Measurements from ENCODE around the gene PP2D1.
"Not testable (repeated sequence)": the region's sequence is repeated elsewhere in the genome, so short reads cannot be mapped to it uniquely, and the experiment has no call there.

The PP2D1 gene

DNA sequence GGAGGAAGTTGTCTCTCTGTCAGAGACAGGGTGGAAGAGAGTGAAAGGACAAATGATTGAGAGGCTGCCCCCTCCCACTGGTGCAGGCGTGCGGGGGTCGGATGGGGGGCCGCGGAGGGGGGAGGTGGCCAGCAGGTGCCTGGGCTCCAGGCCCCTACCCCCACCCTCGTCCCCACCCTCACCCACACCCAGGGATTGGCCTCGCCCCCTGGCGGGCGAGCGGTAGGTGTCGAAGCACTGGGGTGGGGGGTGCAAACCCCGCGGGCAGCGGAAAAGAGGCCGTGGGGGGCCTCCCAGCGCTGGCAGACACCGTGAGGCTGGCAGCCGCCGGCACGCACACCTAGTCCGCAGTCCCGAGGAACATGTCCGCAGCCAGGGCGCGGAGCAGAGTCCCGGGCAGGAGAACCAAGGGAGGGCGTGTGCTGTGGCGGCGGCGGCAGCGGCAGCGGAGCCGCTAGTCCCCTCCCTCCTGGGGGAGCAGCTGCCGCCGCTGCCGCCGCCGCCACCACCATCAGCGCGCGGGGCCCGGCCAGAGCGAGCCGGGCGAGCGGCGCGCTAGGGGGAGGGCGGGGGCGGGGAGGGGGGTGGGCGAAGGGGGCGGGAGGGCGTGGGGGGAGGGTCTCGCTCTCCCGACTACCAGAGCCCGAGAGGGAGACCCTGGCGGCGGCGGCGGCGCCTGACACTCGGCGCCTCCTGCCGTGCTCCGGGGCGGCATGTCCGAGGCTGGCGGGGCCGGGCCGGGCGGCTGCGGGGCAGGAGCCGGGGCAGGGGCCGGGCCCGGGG is 27.9 kb upstream of the PP2D1 start, which contains the start of gene KAT2B:
KAT2B (plus strand) TSS at position 682 of the 783 bp plus-strand sequence; CDS start at position 714, 32 bp downstream.
- peak; percentile 59 to 67 for DNase-seq (ENCODE audit: low read depth in 2 of 2, low spot score in 1 of 2)

DNA sequence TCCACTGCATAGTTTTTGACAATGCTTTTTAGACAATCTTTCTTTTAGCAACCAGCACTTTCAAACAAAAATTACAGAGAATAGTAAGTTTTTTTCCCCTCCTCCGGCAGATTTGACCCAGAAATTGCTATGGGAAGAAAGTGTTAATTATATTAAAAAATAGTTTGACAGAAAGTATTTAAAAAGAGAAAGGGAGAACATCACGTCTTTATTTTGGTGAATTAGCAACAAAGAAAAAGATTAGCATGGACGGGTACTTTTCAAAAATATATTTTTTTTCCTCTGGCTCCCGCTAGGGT is 27.4 kb upstream of the PP2D1 start:
- no peak for DNase-seq (ENCODE audit: low read depth in 2 of 2, low spot score in 1 of 2)

DNA sequence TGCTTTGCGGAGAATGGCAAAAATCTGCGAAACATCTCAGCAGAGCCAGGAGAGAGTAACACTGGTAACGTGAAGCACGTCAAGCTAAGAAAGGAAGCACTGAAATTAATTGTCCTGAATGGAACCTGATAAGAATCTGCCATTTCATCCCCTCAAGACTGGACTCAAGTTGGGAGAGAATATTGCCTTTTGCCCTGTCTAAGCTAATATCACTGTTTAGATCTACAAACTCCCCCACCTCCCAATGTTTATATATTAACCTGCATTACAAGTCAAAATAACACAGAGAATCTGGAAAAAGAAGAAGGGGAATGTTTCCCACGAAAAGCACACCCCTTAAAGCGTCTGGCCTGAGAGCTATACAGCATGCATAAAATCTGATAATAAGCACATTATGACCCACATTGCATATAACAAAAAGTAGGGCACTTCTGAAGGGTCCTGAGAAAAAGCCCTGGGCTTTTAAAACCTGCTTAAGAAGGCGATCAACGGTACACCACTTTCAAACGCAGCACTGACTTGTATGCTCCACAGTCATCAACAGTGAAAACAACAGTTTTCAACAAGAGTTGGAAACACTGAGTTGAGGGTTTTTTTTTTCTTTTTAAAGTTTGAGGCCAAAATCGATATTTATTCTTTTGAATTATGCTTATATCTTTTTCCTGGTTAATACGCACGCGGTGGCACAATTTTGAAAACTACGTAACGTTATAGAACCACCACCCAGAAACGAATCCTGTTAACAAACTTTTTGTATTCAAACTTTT is 26.8 kb upstream of the PP2D1 start:
- no peak for DNase-seq (ENCODE audit: low read depth in 2 of 2, low spot score in 1 of 2)

DNA sequence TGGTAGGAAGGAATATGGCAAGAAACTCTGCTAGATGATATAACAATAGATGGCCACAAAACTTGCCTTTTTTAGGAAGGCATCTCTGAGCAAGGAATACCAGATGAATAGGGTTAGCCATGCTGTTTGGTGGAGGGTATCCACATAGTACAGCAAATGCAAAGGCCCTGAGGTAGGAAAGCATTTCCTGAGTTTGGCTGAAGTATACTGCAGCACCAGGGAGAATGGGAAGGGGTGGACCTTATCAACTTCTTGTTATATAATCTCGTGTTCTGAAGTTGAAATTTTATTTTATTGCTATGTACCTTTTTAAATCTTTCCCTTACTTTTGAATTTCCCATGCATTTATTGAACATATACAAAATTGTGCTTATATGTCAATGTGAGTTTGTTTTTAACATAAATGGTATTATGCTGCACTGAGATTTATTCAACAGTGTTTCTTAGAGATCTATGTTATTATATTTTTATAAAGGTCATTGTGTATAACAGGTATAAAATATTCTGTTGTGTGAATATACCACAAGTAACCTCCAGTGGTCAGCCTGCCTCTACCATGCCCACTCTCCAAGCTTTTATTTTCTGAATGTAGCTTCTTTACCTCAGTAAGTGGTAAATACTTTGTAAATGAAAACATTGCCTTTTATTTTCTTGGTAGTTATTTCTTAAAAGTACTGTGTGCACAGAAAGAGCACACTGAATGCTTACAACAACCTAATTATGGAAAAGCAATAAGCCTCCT is 25.4 kb upstream of the PP2D1 start:
- no peak for DNase-seq (ENCODE audit: low read depth in 2 of 2, low spot score in 1 of 2)

DNA sequence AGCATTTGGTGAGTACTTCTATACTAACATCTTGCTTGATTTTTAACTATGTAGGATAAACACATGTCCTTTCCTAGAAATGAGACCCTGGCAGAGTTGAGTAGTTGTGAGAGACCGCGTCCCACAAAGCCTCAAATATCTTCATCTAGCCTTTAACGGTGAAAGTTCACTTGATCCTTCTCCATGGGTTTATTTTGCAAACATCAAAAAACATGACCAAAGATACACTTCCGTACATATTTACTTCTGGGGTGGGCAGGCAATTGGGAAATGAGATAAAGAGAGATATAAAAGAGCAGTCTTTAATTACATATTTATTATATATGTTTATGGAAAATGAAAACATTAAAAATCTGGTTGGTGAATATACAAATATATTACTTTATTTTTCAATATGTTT is 23.0 kb upstream of the PP2D1 start:
- no peak for DNase-seq (ENCODE audit: low read depth in 2 of 2, low spot score in 1 of 2)

DNA sequence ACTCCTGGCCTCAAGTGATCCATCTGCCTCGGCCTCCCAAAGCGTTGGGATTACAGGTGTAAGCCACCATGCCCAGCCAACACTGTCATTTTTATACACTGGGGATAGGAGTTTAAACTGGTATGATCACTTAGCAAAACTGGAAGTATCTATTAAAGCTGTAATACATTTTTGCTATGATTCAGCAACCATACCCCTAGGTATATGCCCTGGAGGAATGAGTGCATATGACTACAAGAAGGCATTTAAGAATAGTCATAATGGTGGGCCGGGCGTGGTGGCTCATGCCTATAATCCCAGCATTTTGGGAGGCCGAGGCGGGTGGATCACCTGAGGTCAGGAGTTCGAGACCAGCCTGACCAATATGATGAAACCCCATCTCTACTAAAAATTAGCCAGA is 19.9 kb upstream of the PP2D1 start:
- DNase-seq (ENCODE audit: low read depth in 2 of 2, low spot score in 1 of 2) = not testable (repeated sequence)

DNA sequence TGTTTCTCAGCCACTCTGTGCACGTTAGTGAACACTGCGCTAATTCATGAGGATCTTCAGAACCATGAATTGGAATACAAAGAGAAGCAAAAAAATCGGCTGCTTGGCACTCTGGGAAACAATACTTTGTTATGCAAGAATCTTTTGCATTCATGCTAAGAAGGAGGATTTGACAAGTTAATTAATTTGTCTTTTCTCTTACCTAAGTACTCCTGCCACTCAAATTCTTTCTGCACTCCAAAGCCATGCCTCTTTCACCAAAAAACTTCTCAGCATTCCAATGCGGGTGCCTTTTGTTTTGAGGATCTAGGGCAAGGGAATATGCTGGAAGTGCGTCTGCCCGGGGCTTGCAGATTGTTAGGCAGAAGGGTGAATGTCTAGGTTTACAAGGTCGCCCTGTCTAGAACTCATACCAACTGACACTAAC is 16.9 kb upstream of the PP2D1 start:
- DNase-seq (ENCODE audit: low read depth in 2 of 2, low spot score in 1 of 2) = no peak

DNA sequence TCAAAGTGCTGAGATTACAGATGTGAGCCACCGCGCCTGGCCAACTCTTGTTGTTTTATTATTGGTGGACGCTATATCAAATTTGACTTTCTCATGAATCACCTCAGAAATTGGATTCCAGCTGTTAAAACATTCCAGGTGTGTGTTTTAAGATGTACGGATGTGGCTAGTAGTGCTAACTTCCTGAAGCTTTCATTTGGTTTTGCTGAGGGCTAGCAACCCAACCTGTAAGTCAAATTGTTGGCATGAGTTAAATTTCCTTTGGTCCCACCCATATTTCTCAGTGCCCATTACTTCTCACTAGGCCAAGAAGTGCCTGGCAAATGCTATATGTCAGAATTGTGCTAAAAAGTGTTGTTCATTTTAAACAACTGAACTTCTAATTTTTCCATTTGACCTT is 15.1 kb upstream of the PP2D1 start:
- no peak for DNase-seq (ENCODE audit: low read depth in 2 of 2, low spot score in 1 of 2)

DNA sequence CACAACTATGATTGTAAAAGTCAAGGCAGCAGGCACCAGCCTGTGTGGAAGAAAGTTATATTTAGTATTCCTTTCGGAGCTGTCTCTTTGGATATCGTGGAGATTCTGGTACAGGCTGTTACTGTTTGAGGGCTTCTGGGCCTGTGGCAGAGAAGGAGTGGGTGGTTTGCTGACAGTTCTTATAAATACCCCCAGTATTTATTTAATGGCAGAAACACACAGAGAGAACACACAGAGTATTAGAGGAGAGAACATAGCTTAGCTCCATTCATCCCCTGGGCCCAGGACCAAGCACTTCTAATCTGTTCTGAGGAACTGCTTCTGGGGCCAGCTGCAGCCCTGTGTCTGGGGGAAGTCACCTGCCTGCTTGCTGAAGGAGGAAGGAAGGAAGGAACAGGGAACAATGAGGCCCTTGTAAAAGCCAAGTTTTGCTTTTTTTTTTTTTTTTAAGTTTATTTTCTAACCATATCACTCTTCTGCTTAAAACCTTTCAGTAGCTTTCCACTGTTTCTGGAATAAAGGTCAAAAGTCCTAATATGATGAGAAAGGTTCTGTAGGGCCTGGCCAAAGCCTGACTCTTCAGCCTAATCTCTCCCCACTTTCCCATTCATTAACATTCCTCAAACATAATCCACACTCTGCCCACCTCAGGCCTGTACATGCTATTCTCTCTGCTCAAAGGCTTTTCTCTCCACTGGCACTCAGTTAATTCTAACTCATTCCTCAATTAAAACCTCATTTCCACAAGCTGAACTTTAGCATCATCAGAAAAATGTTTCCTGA is 11.8 kb upstream of the PP2D1 start:
- no peak for DNase-seq (ENCODE audit: low read depth in 2 of 2, low spot score in 1 of 2)

DNA sequence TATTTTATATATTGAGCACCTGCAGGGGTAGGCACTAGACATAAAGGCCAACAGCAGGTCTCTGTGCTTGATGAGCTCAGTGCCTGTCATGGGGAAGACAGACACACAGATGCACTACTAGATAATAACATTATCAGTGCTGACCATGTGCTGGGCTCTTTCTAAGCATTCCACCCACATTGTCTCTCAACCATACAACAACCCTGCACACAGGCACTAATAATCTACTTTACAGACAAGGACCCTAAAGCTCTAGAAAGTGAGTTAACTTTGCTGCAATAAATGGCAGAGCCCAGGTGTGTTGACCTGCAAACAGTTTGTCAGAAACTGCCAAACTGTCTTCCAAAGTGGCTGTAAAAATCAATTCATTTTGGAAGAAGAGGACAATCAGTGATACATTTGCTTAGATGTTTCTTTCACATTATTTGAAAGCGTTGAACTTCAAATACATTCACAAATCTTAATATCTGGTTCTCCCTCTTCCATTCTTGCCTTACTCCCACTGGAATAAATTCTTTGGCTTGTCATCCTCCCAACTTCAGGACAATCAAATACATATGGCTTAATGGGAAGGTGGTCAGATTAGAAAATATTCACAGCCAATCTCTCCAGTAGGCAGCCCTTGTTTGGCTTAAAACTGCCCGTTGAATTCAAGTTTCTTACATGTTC is 11.0 kb upstream of the PP2D1 start:
- no peak for DNase-seq (ENCODE audit: low read depth in 2 of 2, low spot score in 1 of 2)

DNA sequence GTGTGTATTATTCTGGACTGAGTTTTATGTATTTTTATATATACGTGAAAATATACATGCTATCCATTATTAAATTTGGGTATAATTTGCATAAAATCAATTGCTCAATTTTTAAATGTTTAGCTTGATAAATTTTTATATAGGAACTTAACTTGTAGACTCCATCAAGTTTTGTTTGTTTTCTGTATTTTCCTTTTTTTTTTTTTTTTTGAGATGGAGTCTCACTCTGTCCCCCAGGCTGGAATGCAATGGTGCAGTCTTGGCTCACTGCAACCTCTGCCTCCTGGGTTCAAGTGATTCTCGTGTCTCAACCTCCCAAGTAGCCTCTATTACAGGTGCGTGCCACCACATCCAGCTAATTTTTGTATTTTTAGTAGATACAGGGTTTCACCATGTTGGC is 4.0 kb upstream of the PP2D1 start:
- not testable (repeated sequence) for DNase-seq (ENCODE audit: low read depth in 2 of 2, low spot score in 1 of 2)

DNA sequence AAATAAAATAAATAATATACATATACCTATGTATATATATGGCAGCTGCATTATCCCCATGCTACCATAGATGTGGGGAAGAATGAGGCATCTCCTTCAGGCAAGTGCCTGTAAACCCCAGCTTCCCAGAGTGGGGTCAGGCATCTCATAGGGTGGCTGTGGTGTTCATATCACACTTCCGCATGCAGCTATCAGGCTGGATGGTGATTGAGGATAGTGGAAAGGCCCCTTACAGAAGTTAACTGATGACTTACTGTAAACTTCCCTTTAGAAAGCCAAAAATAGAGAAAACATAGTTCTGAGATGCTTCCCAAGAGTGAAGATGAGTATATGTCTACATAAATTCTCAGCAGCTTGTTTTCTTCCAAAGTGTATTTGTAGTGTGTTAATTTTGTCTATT is 3.5 kb upstream of the PP2D1 start:
- DNase-seq (ENCODE audit: low read depth in 2 of 2, low spot score in 1 of 2) = no peak

DNA sequence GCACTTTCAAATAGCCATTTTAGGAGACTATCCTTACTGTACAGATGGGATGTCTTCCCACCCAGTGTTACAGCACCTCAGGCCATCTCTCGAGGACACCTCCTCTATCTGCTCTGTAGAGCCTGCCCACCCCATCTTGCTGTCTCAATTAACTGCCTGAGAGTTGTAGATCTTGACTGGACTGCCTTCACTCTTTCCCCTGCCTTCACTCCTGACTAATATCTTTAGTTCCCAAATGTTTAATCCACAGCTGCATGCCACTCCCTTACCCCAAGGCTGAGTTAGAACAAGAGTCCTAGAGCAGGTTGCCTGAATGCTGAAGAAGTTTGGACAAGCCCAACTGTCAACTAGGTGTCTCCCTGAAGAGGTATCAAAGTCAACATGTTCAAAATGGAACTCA is 1.3 kb upstream of the PP2D1 start:
- no peak for DNase-seq (ENCODE audit: low read depth in 2 of 2, low spot score in 1 of 2)

DNA sequence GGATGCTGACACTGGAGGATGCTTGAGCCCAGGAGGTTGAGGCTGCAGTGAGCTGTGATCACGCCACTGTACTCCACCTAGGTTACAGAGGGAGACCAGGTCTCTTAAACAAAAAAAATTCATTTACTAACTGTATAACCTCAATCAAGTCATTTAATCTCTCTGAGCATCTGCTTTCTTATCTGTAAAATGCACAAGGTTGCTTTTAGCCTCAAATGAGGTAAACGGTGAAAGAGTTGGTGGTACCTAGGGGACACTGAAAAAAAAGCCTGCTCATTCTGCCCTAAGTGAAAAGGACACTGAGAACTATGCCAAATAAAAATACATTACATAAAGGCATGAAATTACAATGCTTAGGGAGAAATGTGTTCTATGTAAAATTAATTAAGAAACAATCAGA is 3.4 kb downstream of the PP2D1 start:
- DNase-seq (ENCODE audit: low read depth in 2 of 2, low spot score in 1 of 2) = no peak

DNA sequence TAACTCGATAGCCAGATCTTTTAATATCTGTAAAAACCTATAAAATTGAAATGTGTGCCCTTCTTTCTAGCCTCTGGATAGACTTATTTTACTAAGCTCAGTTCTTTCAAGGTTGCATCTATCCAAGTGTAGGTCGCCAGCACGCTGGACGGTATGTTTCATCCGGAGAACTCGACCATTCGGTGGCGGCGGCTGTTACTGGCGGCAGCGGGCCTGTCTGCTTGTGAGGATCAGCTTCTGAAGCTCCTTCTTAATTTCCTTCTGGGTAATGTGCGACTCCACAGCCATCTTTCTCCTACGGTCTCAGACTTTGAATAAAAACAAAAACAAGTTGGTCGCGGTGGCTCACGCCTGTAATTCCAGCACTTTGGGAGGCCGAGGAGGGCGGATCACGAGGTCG is 4.1 kb downstream of the PP2D1 start:
- DNase-seq (ENCODE audit: low read depth in 2 of 2, low spot score in 1 of 2) = no peak

DNA sequence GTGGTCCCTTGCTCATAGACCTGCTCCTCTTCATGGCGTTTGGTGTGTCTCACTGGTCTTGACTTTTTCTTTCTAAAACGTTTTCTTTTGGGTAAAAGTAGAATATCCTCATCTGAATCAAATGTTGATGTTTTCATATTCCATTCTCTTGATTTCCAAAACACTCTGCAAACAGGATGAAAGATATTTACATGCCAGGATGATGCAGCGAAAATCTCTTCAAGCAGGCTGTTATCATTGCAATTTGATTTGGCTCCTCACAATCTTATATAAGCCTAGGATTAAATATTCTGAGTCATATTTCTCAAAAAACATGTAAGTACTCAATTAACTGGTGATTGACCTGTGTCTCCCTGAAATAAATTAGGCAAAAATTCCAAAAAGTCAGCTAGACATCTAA is 10.1 kb downstream of the PP2D1 start:
- DNase-seq (ENCODE audit: low read depth in 2 of 2, low spot score in 1 of 2) = no peak

DNA sequence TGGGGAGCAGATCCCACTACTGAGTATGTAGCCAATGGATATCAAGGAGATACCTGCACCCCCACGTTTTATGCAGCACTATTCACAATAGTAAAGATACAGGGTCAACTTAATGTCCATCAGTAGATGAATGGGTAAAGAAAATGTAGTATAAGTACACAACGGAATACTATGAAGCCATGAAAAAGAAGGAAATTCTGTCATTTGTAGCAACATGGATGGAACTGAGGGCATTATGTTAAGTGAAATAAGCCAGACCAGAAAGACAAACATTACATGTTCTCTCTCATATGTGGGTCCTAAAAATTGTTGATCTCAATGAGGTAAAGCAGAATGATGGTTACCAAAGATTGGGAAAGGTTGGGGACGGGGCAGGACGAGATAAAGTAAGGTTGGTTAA is 14.6 kb downstream of the PP2D1 start:
- no peak for DNase-seq (ENCODE audit: low read depth in 2 of 2, low spot score in 1 of 2)

DNA sequence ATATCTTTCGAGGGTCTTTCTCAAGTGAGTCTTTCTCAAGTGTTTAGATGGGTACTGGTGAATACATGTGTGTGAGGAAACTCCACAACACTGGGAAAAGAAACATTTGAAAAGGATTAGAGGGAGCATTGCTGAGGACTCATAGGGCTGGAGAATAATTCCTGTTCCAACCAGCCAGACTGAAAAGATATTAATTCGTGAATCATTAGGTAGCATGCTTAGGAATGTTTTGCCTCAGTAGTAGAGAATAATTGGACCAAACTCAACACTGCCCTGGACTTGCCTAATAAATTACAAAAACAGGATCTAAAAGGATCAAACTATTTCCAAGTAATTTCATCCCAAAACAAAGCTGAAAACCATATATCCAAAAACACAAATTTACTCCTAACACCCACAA is 17.3 kb downstream of the PP2D1 start:
- no peak for DNase-seq (ENCODE audit: low read depth in 2 of 2, low spot score in 1 of 2)

DNA sequence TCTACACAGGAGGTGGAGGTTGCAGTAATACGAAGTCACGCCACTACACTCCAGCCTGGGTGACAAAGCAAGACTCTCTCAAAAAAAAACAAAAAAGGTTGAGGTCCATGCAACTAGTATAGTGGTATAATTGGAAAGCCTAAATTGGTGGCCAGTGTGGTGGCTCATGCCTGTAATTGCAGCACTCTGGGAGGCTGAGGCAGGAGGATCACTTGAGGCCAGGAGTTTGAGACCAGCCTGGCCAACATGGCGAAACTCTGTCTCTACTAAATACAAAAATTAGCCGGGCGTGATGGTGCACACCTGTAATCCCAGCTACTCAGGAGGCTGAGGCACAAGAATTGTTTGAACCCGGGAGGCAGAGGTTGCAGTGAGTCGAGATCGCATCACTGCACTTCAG is 23.2 kb downstream of the PP2D1 start:
- DNase-seq (ENCODE audit: low read depth in 2 of 2, low spot score in 1 of 2) = not testable (repeated sequence)

DNA sequence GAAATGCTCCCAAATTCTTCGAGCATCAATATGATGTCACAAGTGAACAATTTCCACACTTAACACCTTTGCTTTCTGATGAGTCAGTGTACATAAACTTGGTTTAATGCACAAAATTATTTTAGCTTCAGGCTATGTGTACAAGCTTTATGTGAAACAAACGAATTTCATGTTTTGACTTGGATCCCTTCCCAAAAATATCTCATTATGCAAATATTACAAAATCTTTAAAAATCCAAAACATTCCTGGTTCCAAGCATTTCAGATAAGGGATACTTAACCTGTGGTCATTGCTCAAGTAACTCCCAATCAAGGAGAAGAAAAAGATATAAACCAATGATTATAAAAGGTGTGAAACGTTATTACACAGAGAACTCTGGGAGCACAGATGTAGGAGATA is 40.0 kb downstream of the PP2D1 start:
- no peak for DNase-seq (ENCODE audit: low read depth in 2 of 2, low spot score in 1 of 2)

DNA sequence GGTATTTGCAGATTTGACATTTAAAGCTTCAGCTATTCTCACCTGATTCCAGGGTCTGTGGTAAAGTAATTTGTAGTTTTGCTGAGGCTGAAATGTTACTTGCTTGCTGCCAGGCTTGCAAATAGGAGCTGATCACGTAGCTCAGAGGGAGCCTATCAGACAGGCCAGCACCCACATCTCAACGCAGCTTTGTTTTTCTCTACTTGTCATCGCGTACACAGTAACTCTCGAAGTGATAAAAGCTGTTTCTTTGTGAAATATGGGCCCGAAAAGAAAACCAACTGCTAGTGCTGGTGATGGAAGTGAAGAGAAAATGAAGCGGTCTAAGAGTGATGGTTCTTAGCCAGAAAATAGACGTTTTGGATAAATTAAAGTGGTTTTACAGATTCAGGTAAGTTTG is 41.7 kb downstream of the PP2D1 start:
- DNase-seq (ENCODE audit: low read depth in 2 of 2, low spot score in 1 of 2) = no peak

Measured in stimulated activated CD8-positive, alpha-beta memory T cell treated with anti-CD3 and anti-CD28 coated beads, Interleukin-4, amount 100 ng/mL, for 4 hours (primary cell).